D721Med (cell line): ENCODE measurements around the gene DMXL1.

Experiments
- DNase-seq: peaks from one replicate; pipeline ENCODE4 v3.0.0; 2011; ENCODE audit warnings: low spot score; ENCODE audit not compliant: insufficient read length
- FAIRE-seq: peaks from 2 replicates; lab custom pipeline; 2011; peaks lifted over from hg19 to GRCh38; lab: Jason Lieb, UNC
- CTCF ChIP-seq: IDR thresholded peaks from 2 replicates; pipeline ENCODE4 v1.5.1; 2012; ENCODE audit warnings: mild to moderate bottlenecking, control low read depth; ENCODE audit not compliant: insufficient read depth; ENCODE audit errors: missing control alignments

The DMXL1 gene

GRCh38 chr5:119078861-119079260 lies 8.0 kb downstream of the DMXL1 start:
- TF ChIP-seq CTCF, result no peak
- DNase-seq (no peak), FAIRE-seq (no peak)

- TF ChIP-seq CTCF, result no peak
- no peak for DNase-seq
- no peak for FAIRE-seq
These were observed 8.5 kb downstream of the DMXL1 start for GRCh38 chr5:119079318-119079921.

GRCh38 chr5:119080936-119081335 lies 10.0 kb downstream of the DMXL1 start:
- DNase-seq, result no peak

GRCh38 chr5:119082691-119083090 lies 11.8 kb downstream of the DMXL1 start:
- DNase-seq, result no peak
- FAIRE-seq, result no peak
- no peak for TF ChIP-seq CTCF

More at GRCh38 chr5:119080936-119081335, 10.0 kb downstream of the DMXL1 start:
- no peak for TF ChIP-seq CTCF
- no peak for FAIRE-seq

- DNase-seq (no peak), FAIRE-seq (no peak)
- TF ChIP-seq CTCF, result no peak
These were observed 12.8 kb downstream of the DMXL1 start for GRCh38 chr5:119083679-119084078.

GRCh38 chr5:119088438-119088837 lies 17.6 kb downstream of the DMXL1 start:
- DNase-seq (no peak), FAIRE-seq (no peak)
- TF ChIP-seq CTCF, result no peak

GRCh38 chr5:119095611-119096010 lies 24.7 kb downstream of the DMXL1 start:
- no peak for DNase-seq
- TF ChIP-seq CTCF, result no peak
- no peak for FAIRE-seq
